ENCODE measurements around the gene ATP8A2. TPM values are rescaled to one million over a fixed set of nuclear protein-coding genes. Genes with fewer than 3 reads are reported as not detected.

ATP8A2 gene
- total and polyA plus RNA-seq, 10 of the 15 experiments (the other 5 are each of a cell fraction or from before 2014, with no cell fraction given) = 0.01 to 0.04 (median 0.04) TPM; not detected in 7

GRCh38 chr13:25873242-25873612, 501.5 kb downstream of the ATP8A2 start:
- RAD21 ChIA-PET (ENCODE audit: unreplicated experiment) = no interaction called here
- H3K79me2 ChIP-seq (ENCODE audit: control insufficient read depth, insufficient read depth, low read length) = no peaks in the 10 kb centered on the region
- intact Hi-C loops (cut with micrococcal nuclease; ENCODE audit: unreplicated experiment) = no loop called here
- CTCF ChIA-PET = no interaction called here
- H3K4me1 ChIP-seq (ENCODE audit: control insufficient read depth, insufficient read depth, low read length) = no peaks in the 10 kb centered on the region
- ATAC-seq (no peak), FAIRE-seq (no peak), DNase-seq (ENCODE audit: low read depth, low spot score) (no peak)
- POLR2A ChIA-PET = no interaction called here
- SMC1A ChIA-PET (ENCODE audit: uncharacterized antibody, unreplicated experiment) = no interaction called here
- H4K20me1 ChIP-seq (ENCODE audit: control insufficient read depth, insufficient read depth) = no peaks in the 10 kb centered on the region; the same call in 1 of the 2 replicates
- no peak overlapping the region for H3K4me3 ChIP-seq
- WGBS (ENCODE audit: insufficient coverage, insufficient replicate concordance, low lambda C conversion rate, missing lambda C conversion rate) = 32% methylated on average over 2 of the region's 2 CpGs
- BruUV-seq (replicated peaks) = no TSS peak
- H2AFZ ChIP-seq (ENCODE audit: control insufficient read depth, low read depth, low read length) = no peak overlapping the region
- in situ Hi-C loops (cut with MboI) = no loop called here
- no peak overlapping the region for H3K9ac ChIP-seq (ENCODE audit: control insufficient read depth, insufficient read depth, low read length)
- TF ChIP-seq RB1 (IDR thresholded peaks at IDR 0.05; ENCODE audit: borderline replicate concordance) (no peak), GABPA (IDR thresholded peaks at IDR 0.05; ENCODE audit: low read depth) (no peak), BMI1 (IDR thresholded peaks at IDR 0.05; ENCODE audit: borderline replicate concordance) (no peak), CBFB (IDR thresholded peaks at IDR 0.05; ENCODE audit: low read depth) (no peak), YY1 (IDR thresholded peaks at IDR 0.05; ENCODE audit: low read depth, low read length) (no peak)
- H3K27ac ChIP-seq (ENCODE audit: control insufficient read depth, insufficient read depth) = no peak overlapping the region
- no peaks in the 10 kb centered on the region; a peak in 1 of 4 replicates for H3K27me3 ChIP-seq (replicated peaks in 1 of 2; ENCODE audit: control insufficient read depth in 2 of 2, insufficient read depth in 2 of 2, low read length in 1 of 2)
- H3K9me3 ChIP-seq (replicated peaks; ENCODE audit: control insufficient read depth, insufficient read depth, low read length) = no peaks in the 10 kb centered on the region
- H3K36me3 ChIP-seq (ENCODE audit: control insufficient read depth in 2 of 2, insufficient read depth in 2 of 2, low read length in 1 of 2) = no peaks in the 10 kb centered on the region
- H3K4me2 ChIP-seq (ENCODE audit: control insufficient read depth, insufficient read depth) = no peak overlapping the region

GRCh38 chr13:25874064-25874737, 502.4 kb downstream of the ATP8A2 start:
- no peaks in the 10 kb centered on the region for H3K36me3 ChIP-seq (ENCODE audit: control insufficient read depth in 2 of 2, insufficient read depth in 2 of 2, low read length in 1 of 2)
- no peak overlapping the region for H3K4me3 ChIP-seq
- ChIA-PET SMC1A (ENCODE audit: uncharacterized antibody, unreplicated experiment) (no interaction called here), POLR2A (no interaction called here), RAD21 (ENCODE audit: unreplicated experiment) (no interaction called here), CTCF (no interaction called here)
- H4K20me1 ChIP-seq (ENCODE audit: control insufficient read depth, insufficient read depth) = no peaks in the 10 kb centered on the region; the same call in 1 of the 2 replicates
- in situ Hi-C loops (cut with MboI) (no loop called here), intact Hi-C loops (cut with micrococcal nuclease; ENCODE audit: unreplicated experiment) (no loop called here)
- H3K79me2 ChIP-seq (ENCODE audit: control insufficient read depth, insufficient read depth, low read length) = no peaks in the 10 kb centered on the region
- H3K9me3 ChIP-seq (replicated peaks; ENCODE audit: control insufficient read depth, insufficient read depth, low read length) = no peaks in the 10 kb centered on the region
- no peak for DNase-seq (ENCODE audit: low read depth, low spot score)
- H3K4me2 ChIP-seq (ENCODE audit: control insufficient read depth, insufficient read depth) = no peak overlapping the region
- BruUV-seq (replicated peaks) = no TSS peak
- H3K9ac ChIP-seq (ENCODE audit: control insufficient read depth, insufficient read depth, low read length) = no peak overlapping the region
- no peak for ATAC-seq
- H3K4me1 ChIP-seq (ENCODE audit: control insufficient read depth, insufficient read depth, low read length) = no peaks in the 10 kb centered on the region
- 33% methylated on average over 10 of the region's 11 CpGs for WGBS (ENCODE audit: insufficient coverage, insufficient replicate concordance, low lambda C conversion rate, missing lambda C conversion rate)
- no peak overlapping the region for H2AFZ ChIP-seq (ENCODE audit: control insufficient read depth, low read depth, low read length)
- no peak for TF ChIP-seq EED (IDR thresholded peaks at IDR 0.05; ENCODE audit: low read depth)
- no peak for TF ChIP-seq EGR1 (IDR thresholded peaks at IDR 0.05; ENCODE audit: borderline replicate concordance in 1 of 2, low read depth in 2 of 2, low read length in 2 of 2)
- TF ChIP-seq CEBPZ (IDR thresholded peaks at IDR 0.05; ENCODE audit: low read depth, low read length) = no peak
- TF ChIP-seq NR2F1 (conservative IDR thresholded peaks at IDR 0.05) = no peak
- H3K27me3 ChIP-seq (replicated peaks in 1 of 2; ENCODE audit: control insufficient read depth in 2 of 2, insufficient read depth in 2 of 2, low read length in 1 of 2) = no peaks in the 10 kb centered on the region
- no peak for FAIRE-seq
- no peak overlapping the region for H3K27ac ChIP-seq (ENCODE audit: control insufficient read depth, insufficient read depth)

Data from GM12878 (cell line).